SW480 (cell line): Measurements from ENCODE around the gene KAZN.

Source experiments
- DNase-seq: peaks from one replicate; pipeline ENCODE4 v3.0.0-alpha.2; 2016; ENCODE audit warnings: low spot score

Gene KAZN

GRCh38 chr1:14887764-14888350, 289.4 kb downstream of the KAZN start:
- no peak for DNase-seq

- DNase-seq, result no peak
These were observed 289.9 kb downstream of the KAZN start for GRCh38 chr1:14888374-14888773.

GRCh38 chr1:14889825-14890440, 291.4 kb downstream of the KAZN start:
- no peak for DNase-seq

- DNase-seq, result no peak
These were observed 293.5 kb downstream of the KAZN start for GRCh38 chr1:14891991-14892390.

- no peak for DNase-seq
These were observed 296.5 kb downstream of the KAZN start for GRCh38 chr1:14894811-14895560.

GRCh38 chr1:14895727-14896126, 297.2 kb downstream of the KAZN start:
- DNase-seq, result no peak

GRCh38 chr1:14896381-14897079, 298.0 kb downstream of the KAZN start:
- no peak for DNase-seq

GRCh38 chr1:14897080-14897449, 298.6 kb downstream of the KAZN start:
- no peak for DNase-seq

GRCh38 chr1:14897547-14897946, 299.1 kb downstream of the KAZN start:
- DNase-seq, result no peak

GRCh38 chr1:14897997-14898645, 299.6 kb downstream of the KAZN start:
- DNase-seq, result no peak

- DNase-seq, result no peak
These were observed 301.2 kb downstream of the KAZN start for GRCh38 chr1:14899686-14900085.

- no peak for DNase-seq
These were observed 303.0 kb downstream of the KAZN start for GRCh38 chr1:14901371-14901954.

GRCh38 chr1:14903922-14904321, 305.4 kb downstream of the KAZN start:
- no peak for DNase-seq

GRCh38 chr1:14906665-14907064, 308.2 kb downstream of the KAZN start:
- no peak for DNase-seq

GRCh38 chr1:14907416-14907815, 308.9 kb downstream of the KAZN start:
- no peak for DNase-seq

GRCh38 chr1:14909273-14909672, 310.8 kb downstream of the KAZN start:
- DNase-seq, result no peak

GRCh38 chr1:14909920-14910460, 311.5 kb downstream of the KAZN start:
- no peak for DNase-seq

GRCh38 chr1:14910984-14911721, 312.7 kb downstream of the KAZN start:
- DNase-seq, result no peak

- DNase-seq, result no peak
These were observed 314.5 kb downstream of the KAZN start for GRCh38 chr1:14912839-14913481.

GRCh38 chr1:14913482-14914177, 315.1 kb downstream of the KAZN start:
- peak; percentile 34 for DNase-seq
